GM21723 (cell line): Measurements from ENCODE around the gene RPL21.
"Not testable (repeated sequence)": the region's sequence is repeated elsewhere in the genome, so short reads cannot be mapped to it uniquely, and the experiment has no call there.

Experiments
- ATAC-seq: cut with Tn5 transposase; IDR thresholded peaks from one replicate; pipeline ENCODE4 v1.9.1; 2021; ENCODE audit warnings: mild to moderate bottlenecking, moderate library complexity; ENCODE audit not compliant: unreplicated experiment

RPL21 gene

GRCh38 chr13:27283906-27284493 is 32.6 kb downstream of the RPL21 start:
- no peak for ATAC-seq

- ATAC-seq: no peak
Measured at GRCh38 chr13:27288392-27288791, 37.0 kb downstream of the RPL21 start.

GRCh38 chr13:27289011-27289665 is 37.8 kb downstream of the RPL21 start:
- no peak for ATAC-seq

- ATAC-seq: no peak
Measured at GRCh38 chr13:27290715-27291114, 39.4 kb downstream of the RPL21 start.

GRCh38 chr13:27291967-27292366 is 40.6 kb downstream of the RPL21 start:
- not testable (repeated sequence) for ATAC-seq

- no peak for ATAC-seq
Measured at GRCh38 chr13:27293076-27293691, 41.8 kb downstream of the RPL21 start.

- no peak for ATAC-seq
Measured at GRCh38 chr13:27293873-27294515, 42.6 kb downstream of the RPL21 start.

- ATAC-seq: no peak
Measured at GRCh38 chr13:27295096-27295495, 43.7 kb downstream of the RPL21 start.

- ATAC-seq: no peak
Measured at GRCh38 chr13:27295660-27296059, 44.3 kb downstream of the RPL21 start.

GRCh38 chr13:27296496-27296895 is 45.1 kb downstream of the RPL21 start:
- no peak for ATAC-seq

- ATAC-seq: no peak
Measured at GRCh38 chr13:27298849-27299248, 47.5 kb downstream of the RPL21 start.

- ATAC-seq: not testable (repeated sequence)
Measured at GRCh38 chr13:27300406-27300805, 49.0 kb downstream of the RPL21 start.

- no peak for ATAC-seq
Measured at GRCh38 chr13:27300941-27301586, 49.7 kb downstream of the RPL21 start.

- no peak for ATAC-seq
Measured at GRCh38 chr13:27302643-27303262, 51.4 kb downstream of the RPL21 start.

GRCh38 chr13:27304099-27304498 is 52.7 kb downstream of the RPL21 start:
- no peak for ATAC-seq

GRCh38 chr13:27304611-27305010 is 53.3 kb downstream of the RPL21 start:
- ATAC-seq: no peak
